HEK293 (cell line): ENCODE measurements around the gene TMPRSS12.
A peak's percentile ranks its signal among the peaks of the same experiment; 100 is the strongest.

Source experiments
- CTCF ChIA-PET: fragments of 350-600 bp; formaldehyde crosslinking; extraction: SDS; loops from one replicate; lab custom pipeline; 2021; ENCODE audit warnings: antibody characterized with exemption; lab: Yijun Ruan, JAX
- POLR2A ChIA-PET: fragments of 300-600 bp; formaldehyde crosslinking; extraction: SDS; loops from one replicate; lab custom pipeline; 2020; ENCODE audit warnings: antibody characterized with exemption, inconsistent platforms; lab: Yijun Ruan, JAX
- H3K27ac ChIP-seq: fragments of 200-500 bp; sonication (Bioruptor generic); 2 replicates; pipeline ENCODE4 v1.5.1; 2014; ENCODE audit warnings: low read depth, low read length, control low read depth, inconsistent platforms; ENCODE audit errors: extremely low read depth
- H3K36me3 ChIP-seq, 2 experiments: fragments of 200-500 bp in 1 of 2; sonication (Bioruptor generic) in 1 of 2; 1 replicate in 1 of 2; 2 replicates in 1 of 2; pipeline ENCODE4 v1.5.1; 2014 to 2017; ENCODE audit warnings: inconsistent platforms in 2 of 2, low read length in 2 of 2; ENCODE audit not compliant: control insufficient read depth in 2 of 2, insufficient read depth in 1 of 2
- H3K4me1 ChIP-seq: fragments of 200-500 bp; sonication (Bioruptor generic); 2 replicates; pipeline ENCODE4 v1.5.1; 2014; ENCODE audit warnings: mild to moderate bottlenecking, low read length, inconsistent platforms; ENCODE audit not compliant: control insufficient read depth, insufficient read depth
- H3K4me3 ChIP-seq: 2 replicates; pipeline ENCODE4 v1.5.1; 2011; ENCODE audit warnings: low read depth, mild to moderate bottlenecking, control low read depth, low read length, moderate library complexity
- H3K9me3 ChIP-seq: fragments of 200-500 bp; sonication (Bioruptor generic); 2 replicates; pipeline ENCODE4 v1.5.1; 2014; ENCODE audit warnings: low read depth, low read length, inconsistent platforms; ENCODE audit not compliant: control insufficient read depth, insufficient read depth
- BCL11A ChIP-seq: fragments of 450-650 bp; formaldehyde crosslinking; IDR thresholded peaks from 2 replicates; pipeline ENCODE4 v1.5.1; 2016; ENCODE audit warnings: low read depth, missing biosample characterization, missing genetic modification characterization
- GFI1B ChIP-seq: fragments of 450-650 bp; formaldehyde crosslinking; IDR thresholded peaks from 2 replicates; pipeline ENCODE4 v1.5.1; 2016; ENCODE audit warnings: missing biosample characterization, missing genetic modification characterization
- KLF1 ChIP-seq: fragments of 450-650 bp; formaldehyde crosslinking; IDR thresholded peaks from 2 replicates; pipeline ENCODE4 v1.5.1; 2016; ENCODE audit warnings: missing biosample characterization, missing genetic modification characterization
- OVOL3 ChIP-seq: fragments of 450-650 bp; formaldehyde crosslinking; IDR thresholded peaks from 2 replicates; pipeline ENCODE4 v1.5.1; 2016; ENCODE audit warnings: missing biosample characterization, missing genetic modification characterization
- ZBTB1 ChIP-seq: fragments of 450-650 bp; formaldehyde crosslinking; IDR thresholded peaks from 2 replicates; pipeline ENCODE4 v1.5.1; 2016; ENCODE audit warnings: missing biosample characterization, missing genetic modification characterization
- ZBTB17 ChIP-seq: fragments of 450-650 bp; formaldehyde crosslinking; IDR thresholded peaks from 2 replicates; pipeline ENCODE4 v1.5.1; 2016; ENCODE audit warnings: missing biosample characterization, missing genetic modification characterization
- ZBTB20 ChIP-seq: fragments of 450-650 bp; formaldehyde crosslinking; IDR thresholded peaks from 2 replicates; pipeline ENCODE4 v1.5.1; 2016; ENCODE audit warnings: missing biosample characterization, missing genetic modification characterization
- ZNF146 ChIP-seq: fragments of 450-650 bp; formaldehyde crosslinking; IDR thresholded peaks from 2 replicates; pipeline ENCODE4 v1.5.1; 2016; ENCODE audit warnings: missing biosample characterization, missing genetic modification characterization
- ZNF174 ChIP-seq: fragments of 450-650 bp; formaldehyde crosslinking; IDR thresholded peaks from 2 replicates; pipeline ENCODE4 v1.5.0; 2017; ENCODE audit warnings: missing biosample characterization, mild to moderate bottlenecking, missing genetic modification characterization
- ZNF184 ChIP-seq: fragments of 450-650 bp; IDR thresholded peaks from 2 replicates; pipeline ENCODE4 v1.5.1; 2018; ENCODE audit warnings: missing biosample characterization, mild to moderate bottlenecking, missing genetic modification characterization
- ZNF366 ChIP-seq: fragments of 450-650 bp; formaldehyde crosslinking; conservative IDR thresholded peaks from 2 replicates; pipeline ENCODE4 v1.5.1; 2016; ENCODE audit warnings: missing biosample characterization, missing genetic modification characterization
- ZNF521 ChIP-seq: fragments of 450-650 bp; formaldehyde crosslinking; IDR thresholded peaks from 2 replicates; pipeline ENCODE4 v1.5.1; 2017; ENCODE audit warnings: missing biosample characterization, mild to moderate bottlenecking, missing genetic modification characterization
- ZNF610 ChIP-seq: fragments of 450-650 bp; formaldehyde crosslinking; IDR thresholded peaks from 2 replicates; pipeline ENCODE4 v1.5.1; 2016; ENCODE audit warnings: missing biosample characterization, missing genetic modification characterization, borderline replicate concordance
- ZNF621 ChIP-seq: fragments of 450-650 bp; formaldehyde crosslinking; IDR thresholded peaks from 2 replicates; pipeline ENCODE4 v1.5.1; 2017; ENCODE audit warnings: missing biosample characterization, missing genetic modification characterization
- ZNF629 ChIP-seq: fragments of 450-650 bp; formaldehyde crosslinking; IDR thresholded peaks from 2 replicates; pipeline ENCODE4 v1.5.1; 2017; ENCODE audit warnings: missing biosample characterization, missing genetic modification characterization
- ZNF654 ChIP-seq: fragments of 450-650 bp; formaldehyde crosslinking; IDR thresholded peaks from 2 replicates; pipeline ENCODE4 v1.5.1; 2016; ENCODE audit warnings: low read depth, missing biosample characterization, missing genetic modification characterization
- ZNF777 ChIP-seq: fragments of 450-650 bp; formaldehyde crosslinking; IDR thresholded peaks from 2 replicates; pipeline ENCODE4 v1.5.1; 2017; ENCODE audit warnings: missing biosample characterization, missing genetic modification characterization, borderline replicate concordance
- ZNF792 ChIP-seq: fragments of 450-650 bp; formaldehyde crosslinking; IDR thresholded peaks from 2 replicates; pipeline ENCODE4 v1.5.1; 2016; ENCODE audit warnings: missing biosample characterization, missing genetic modification characterization
- ZSCAN16 ChIP-seq: fragments of 450-650 bp; formaldehyde crosslinking; IDR thresholded peaks from 2 replicates; pipeline ENCODE4 v1.5.1; 2016; ENCODE audit warnings: missing biosample characterization, missing genetic modification characterization
- TF ChIP-seq, protein P1 (sequence below): fragments of 450-650 bp; IDR thresholded peaks from 2 replicates; pipeline ENCODE4 v1.5.1; 2018; ENCODE audit warnings: missing biosample characterization, mild to moderate bottlenecking, missing genetic modification characterization
- TF ChIP-seq, protein P2 (sequence below): fragments of 450-650 bp; formaldehyde crosslinking; IDR thresholded peaks from 2 replicates; pipeline ENCODE4; 2016; ENCODE audit warnings: missing biosample characterization, missing genetic modification characterization
- TF ChIP-seq, protein P3 (sequence below): fragments of 450-650 bp; IDR thresholded peaks from 2 replicates; pipeline ENCODE4 v1.5.1; 2018; ENCODE audit warnings: missing biosample characterization, missing genetic modification characterization
- TF ChIP-seq, protein P4 (sequence below): fragments of 450-650 bp; formaldehyde crosslinking; IDR thresholded peaks from 2 replicates; pipeline ENCODE4 v1.5.1; 2016; ENCODE audit warnings: missing biosample characterization, missing genetic modification characterization

The TMPRSS12 gene

DNA sequence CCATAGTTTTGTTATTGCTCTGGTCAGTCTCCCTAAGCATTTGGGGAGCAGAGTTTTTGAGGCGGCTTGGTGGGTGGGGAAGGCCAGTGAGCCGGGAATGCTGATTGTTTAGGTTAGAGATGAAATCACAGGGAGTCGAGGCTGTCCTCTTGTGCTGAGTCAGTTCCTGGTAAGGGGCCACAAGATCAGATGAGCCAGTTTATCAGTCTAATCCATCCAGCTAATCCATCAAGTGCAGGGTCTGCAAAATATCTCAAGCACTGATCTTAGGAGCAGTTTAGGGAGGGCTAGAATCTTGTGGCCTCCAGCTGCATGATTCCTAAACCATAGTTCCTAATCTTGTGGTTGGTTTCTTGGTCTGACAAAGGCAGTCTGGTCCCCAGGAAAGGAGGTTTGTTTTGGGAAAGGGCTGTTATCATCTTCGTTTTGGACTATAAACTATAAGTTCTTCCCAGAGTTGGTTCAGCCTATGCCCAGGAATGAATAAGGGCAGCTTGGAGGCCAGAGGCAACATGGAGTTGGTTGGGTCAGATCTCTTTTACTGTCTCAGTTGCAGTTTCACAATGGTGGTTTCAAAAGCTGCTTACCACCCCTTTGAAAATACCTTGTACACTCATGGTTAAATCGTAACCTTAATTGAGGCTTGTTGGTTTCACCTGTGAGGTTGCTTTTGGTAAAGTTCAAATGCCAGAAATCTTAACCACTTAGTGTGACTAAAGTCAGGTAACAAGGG is 76.0 kb downstream of the TMPRSS12 start:
- no peaks in the 10 kb centered on the region for H3K36me3 ChIP-seq
- H3K4me1 ChIP-seq = peaks cover 4% of the 10 kb centered on the region
- no peak overlapping the region for H3K4me3 ChIP-seq
- CTCF ChIA-PET = interaction anchor here (0.5 to 0.6 kb wide), 2 partner anchors 402 to 687 kb away, joined by 4 to 5 read pairs; no protein-coding TSS in a partner anchor
- TF ChIP-seq ZNF629 (tag by site-specific recombination) (no peak), ZNF174 (no peak), ZNF366 (tag by site-specific recombination) (no peak), ZNF521 (tag by site-specific recombination) (no peak), ZBTB20 (no peak), OVOL3 (tag by site-specific recombination) (no peak), KLF1 (no peak), ZNF146 (no peak), ZNF792 (tag by site-specific recombination) (no peak), BCL11A (tag by site-specific recombination) (no peak), ZSCAN16 (tag by site-specific recombination) (no peak), GFI1B (tag by site-specific recombination) (no peak)
- H3K9me3 ChIP-seq = no peaks in the 10 kb centered on the region
- POLR2A ChIA-PET = no interaction called here
- H3K27ac ChIP-seq = no peak overlapping the region

DNA sequence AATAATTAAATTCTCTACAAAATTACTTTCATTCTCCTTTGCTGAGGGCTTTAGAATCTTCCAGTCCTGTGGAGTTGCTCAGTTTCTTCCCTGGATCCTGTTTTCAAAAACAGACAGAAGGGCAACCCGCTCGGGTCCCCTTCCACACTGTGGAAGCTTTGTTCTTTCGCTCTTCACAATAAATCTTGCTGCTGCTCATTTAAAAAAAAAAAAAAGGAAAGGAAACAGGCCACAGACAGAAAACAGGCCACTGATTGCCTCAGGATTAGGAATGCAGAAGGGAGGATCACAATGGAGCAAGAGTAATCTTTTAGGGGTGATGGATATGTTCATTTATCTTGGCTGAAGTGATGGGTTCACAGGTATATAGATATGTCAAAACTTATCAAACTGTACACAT is 80.1 kb downstream of the TMPRSS12 start:
- Histone ChIP-seq H3K36me3 (no peaks in the 10 kb centered on the region), H3K9me3 (no peaks in the 10 kb centered on the region), H3K4me3 (no peak overlapping the region), H3K4me1 (peaks cover 4% of the 10 kb centered on the region), H3K27ac (no peak overlapping the region)
- TF ChIP-seq ZBTB17 (tag by site-specific recombination) (peak; percentile 53), ZNF184 (tag by site-specific recombination) (no peak)
- POLR2A ChIA-PET = no interaction called here
- CTCF ChIA-PET = interaction anchor here (0.7 kb wide), 1 partner anchor 98 kb away, joined by 3 read pairs; no protein-coding TSS in a partner anchor

DNA sequence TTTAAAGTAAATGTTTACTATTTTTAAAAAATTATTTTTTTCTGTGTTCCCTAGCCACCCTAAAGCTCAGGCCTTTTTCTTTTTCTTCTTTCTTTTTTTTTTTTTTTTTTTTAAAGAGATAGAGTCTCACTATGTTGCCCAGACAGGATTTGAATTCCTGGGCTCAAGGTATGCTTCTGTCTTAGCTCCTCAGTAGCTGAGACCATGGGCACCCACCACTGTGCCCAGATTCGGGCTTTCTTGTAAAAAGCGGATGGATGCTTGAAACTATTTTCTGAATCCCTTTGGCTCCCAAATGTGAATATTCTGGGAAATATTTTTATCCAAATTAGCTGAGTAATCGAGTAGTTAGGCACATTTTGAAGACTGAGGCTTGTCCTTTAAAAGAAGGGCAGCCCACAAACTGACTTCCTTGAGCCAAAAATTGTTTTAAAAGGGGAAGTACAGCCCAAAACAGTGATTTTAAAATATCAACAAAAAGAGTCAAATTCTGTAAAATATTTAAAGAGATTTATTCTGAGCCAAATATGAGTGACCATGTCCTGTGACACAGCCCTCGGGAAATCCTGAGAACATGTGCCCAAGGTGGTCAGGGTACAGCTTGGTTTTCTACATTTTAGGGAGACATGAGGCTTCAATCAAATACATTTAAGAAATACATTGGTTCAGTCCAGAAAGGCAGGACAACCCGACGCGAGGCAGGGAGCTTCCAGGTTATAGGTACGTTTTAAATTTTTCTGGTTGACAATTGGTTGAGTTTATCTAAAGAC is 80.8 kb downstream of the TMPRSS12 start:
- POLR2A ChIA-PET = interaction anchor here (0.7 kb wide), 1 partner anchor 160 kb away, joined by 3 read pairs; the partner anchor contains the start of gene ATF1
- peak overlapping the region; percentile 84 for H3K27ac ChIP-seq
- no peak overlapping the region for H3K4me3 ChIP-seq
- CTCF ChIA-PET = interaction anchor here (0.7 kb wide), 1 partner anchor 98 kb away, joined by 3 read pairs; no protein-coding TSS in a partner anchor
- no peaks in the 10 kb centered on the region for H3K36me3 ChIP-seq
- peaks cover 4% of the 10 kb centered on the region for H3K4me1 ChIP-seq
- H3K9me3 ChIP-seq = no peaks in the 10 kb centered on the region
- TF ChIP-seq, protein P1, sequence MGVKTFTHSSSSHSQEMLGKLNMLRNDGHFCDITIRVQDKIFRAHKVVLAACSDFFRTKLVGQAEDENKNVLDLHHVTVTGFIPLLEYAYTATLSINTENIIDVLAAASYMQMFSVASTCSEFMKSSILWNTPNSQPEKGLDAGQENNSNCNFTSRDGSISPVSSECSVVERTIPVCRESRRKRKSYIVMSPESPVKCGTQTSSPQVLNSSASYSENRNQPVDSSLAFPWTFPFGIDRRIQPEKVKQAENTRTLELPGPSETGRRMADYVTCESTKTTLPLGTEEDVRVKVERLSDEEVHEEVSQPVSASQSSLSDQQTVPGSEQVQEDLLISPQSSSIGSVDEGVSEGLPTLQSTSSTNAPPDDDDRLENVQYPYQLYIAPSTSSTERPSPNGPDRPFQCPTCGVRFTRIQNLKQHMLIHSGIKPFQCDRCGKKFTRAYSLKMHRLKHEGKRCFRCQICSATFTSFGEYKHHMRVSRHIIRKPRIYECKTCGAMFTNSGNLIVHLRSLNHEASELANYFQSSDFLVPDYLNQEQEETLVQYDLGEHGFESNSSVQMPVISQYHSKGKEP (tag by site-specific recombination) = no peak
- no peak for TF ChIP-seq ZBTB1 (tag by site-specific recombination)
- no peak for TF ChIP-seq ZNF777 (tag by site-specific recombination)
- TF ChIP-seq, protein P2, sequence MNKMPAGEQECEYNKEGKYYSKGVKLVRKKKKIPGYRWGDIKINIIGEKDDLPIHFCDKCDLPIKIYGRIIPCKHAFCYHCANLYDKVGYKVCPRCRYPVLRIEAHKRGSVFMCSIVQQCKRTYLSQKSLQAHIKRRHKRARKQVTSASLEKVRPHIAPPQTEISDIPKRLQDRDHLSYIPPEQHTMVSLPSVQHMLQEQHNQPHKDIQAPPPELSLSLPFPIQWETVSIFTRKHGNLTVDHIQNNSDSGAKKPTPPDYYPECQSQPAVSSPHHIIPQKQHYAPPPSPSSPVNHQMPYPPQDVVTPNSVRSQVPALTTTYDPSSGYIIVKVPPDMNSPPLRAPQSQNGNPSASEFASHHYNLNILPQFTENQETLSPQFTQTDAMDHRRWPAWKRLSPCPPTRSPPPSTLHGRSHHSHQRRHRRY = no peak
- TF ChIP-seq, protein P3, sequence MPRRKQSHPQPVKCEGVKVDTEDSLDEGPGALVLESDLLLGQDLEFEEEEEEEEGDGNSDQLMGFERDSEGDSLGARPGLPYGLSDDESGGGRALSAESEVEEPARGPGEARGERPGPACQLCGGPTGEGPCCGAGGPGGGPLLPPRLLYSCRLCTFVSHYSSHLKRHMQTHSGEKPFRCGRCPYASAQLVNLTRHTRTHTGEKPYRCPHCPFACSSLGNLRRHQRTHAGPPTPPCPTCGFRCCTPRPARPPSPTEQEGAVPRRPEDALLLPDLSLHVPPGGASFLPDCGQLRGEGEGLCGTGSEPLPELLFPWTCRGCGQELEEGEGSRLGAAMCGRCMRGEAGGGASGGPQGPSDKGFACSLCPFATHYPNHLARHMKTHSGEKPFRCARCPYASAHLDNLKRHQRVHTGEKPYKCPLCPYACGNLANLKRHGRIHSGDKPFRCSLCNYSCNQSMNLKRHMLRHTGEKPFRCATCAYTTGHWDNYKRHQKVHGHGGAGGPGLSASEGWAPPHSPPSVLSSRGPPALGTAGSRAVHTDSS (tag by site-specific recombination) = no peak
- TF ChIP-seq, protein P4, sequence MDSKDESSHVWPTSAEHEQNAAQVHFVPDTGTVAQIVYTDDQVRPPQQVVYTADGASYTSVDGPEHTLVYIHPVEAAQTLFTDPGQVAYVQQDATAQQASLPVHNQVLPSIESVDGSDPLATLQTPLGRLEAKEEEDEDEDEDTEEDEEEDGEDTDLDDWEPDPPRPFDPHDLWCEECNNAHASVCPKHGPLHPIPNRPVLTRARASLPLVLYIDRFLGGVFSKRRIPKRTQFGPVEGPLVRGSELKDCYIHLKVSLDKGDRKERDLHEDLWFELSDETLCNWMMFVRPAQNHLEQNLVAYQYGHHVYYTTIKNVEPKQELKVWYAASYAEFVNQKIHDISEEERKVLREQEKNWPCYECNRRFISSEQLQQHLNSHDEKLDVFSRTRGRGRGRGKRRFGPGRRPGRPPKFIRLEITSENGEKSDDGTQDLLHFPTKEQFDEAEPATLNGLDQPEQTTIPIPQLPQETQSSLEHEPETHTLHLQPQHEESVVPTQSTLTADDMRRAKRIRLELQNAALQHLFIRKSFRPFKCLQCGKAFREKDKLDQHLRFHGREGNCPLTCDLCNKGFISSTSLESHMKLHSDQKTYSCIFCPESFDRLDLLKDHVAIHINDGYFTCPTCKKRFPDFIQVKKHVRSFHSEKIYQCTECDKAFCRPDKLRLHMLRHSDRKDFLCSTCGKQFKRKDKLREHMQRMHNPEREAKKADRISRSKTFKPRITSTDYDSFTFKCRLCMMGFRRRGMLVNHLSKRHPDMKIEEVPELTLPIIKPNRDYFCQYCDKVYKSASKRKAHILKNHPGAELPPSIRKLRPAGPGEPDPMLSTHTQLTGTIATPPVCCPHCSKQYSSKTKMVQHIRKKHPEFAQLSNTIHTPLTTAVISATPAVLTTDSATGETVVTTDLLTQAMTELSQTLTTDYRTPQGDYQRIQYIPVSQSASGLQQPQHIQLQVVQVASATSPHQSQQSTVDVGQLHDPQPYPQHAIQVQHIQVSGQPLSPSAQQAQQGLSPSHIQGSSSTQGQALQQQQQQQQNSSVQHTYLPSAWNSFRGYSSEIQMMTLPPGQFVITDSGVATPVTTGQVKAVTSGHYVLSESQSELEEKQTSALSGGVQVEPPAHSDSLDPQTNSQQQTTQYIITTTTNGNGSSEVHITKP (tag by site-specific recombination) = peak; percentile 66
- TF ChIP-seq ZNF610 (tag by site-specific recombination) = no peak
- TF ChIP-seq ZNF621 (tag by site-specific recombination) = no peak
- no peak for TF ChIP-seq ZNF654 (tag by site-specific recombination)
